HG03066 (cell line): Measurements from ENCODE around the gene APOM.

Experiments used
- ATAC-seq: cut with Tn5 transposase; IDR thresholded peaks from one replicate; pipeline ENCODE4 v1.9.1; 2021; ENCODE audit warnings: low read depth; ENCODE audit not compliant: unreplicated experiment

Gene APOM

GRCh38 chr6:31654574-31655348 lies 933 bp upstream of the APOM start:
- no peak for ATAC-seq

GRCh38 chr6:31657406-31658157 lies 1.9 kb downstream of the APOM start:
- no peak for ATAC-seq

- no peak for ATAC-seq
Observed at GRCh38 chr6:31658158-31658688, 2.5 kb downstream of the APOM start.

GRCh38 chr6:31658983-31659648 lies 3.4 kb downstream of the APOM start:
- no peak for ATAC-seq

- no peak for ATAC-seq
Observed at GRCh38 chr6:31659649-31660380, 4.1 kb downstream of the APOM start.

- ATAC-seq = no peak
Observed at GRCh38 chr6:31660381-31661261, 4.9 kb downstream of the APOM start, which contains the start of gene C6orf47. TSS of gene C6orf47 (minus strand) at chr6:31660778. CDS start at chr6:31659947, 831 bp downstream.

GRCh38 chr6:31661262-31662123 lies 5.8 kb downstream of the APOM start:
- ATAC-seq = no peak

GRCh38 chr6:31662124-31662723 lies 6.5 kb downstream of the APOM start:
- no peak for ATAC-seq

GRCh38 chr6:31663126-31663960 lies 7.6 kb downstream of the APOM start:
- ATAC-seq = no peak

- no peak for ATAC-seq
Observed at GRCh38 chr6:31663961-31664789, 8.5 kb downstream of the APOM start.

GRCh38 chr6:31664790-31665500 lies 9.3 kb downstream of the APOM start, which contains the start of gene GPANK1:
TSS of gene GPANK1 (minus strand) at chr6:31664997. CDS start at chr6:31664478, 519 bp downstream.
- peak; percentile 37 for ATAC-seq

- peak; percentile 66 for ATAC-seq
Observed at GRCh38 chr6:31665501-31666336, 10.0 kb downstream of the APOM start, which contains the start of gene CSNK2B. TSS of gene CSNK2B (plus strand) at chr6:31666080. CDS start at chr6:31666832, 752 bp downstream.

- ATAC-seq = no peak
Observed at GRCh38 chr6:31666337-31666965, 10.8 kb downstream of the APOM start.

- ATAC-seq = no peak
Observed at GRCh38 chr6:31669676-31670075, 14.0 kb downstream of the APOM start, which contains the start of gene LY6G5B. TSS of gene LY6G5B (plus strand) at chr6:31669976. CDS start at chr6:31670951, 975 bp downstream.
